Dedifferentiated amniotic fluid mesenchymal stem cell (primary cell): ENCODE results near the gene FHIT.
"Not testable (repeated sequence)": the region's sequence is repeated elsewhere in the genome, so short reads cannot be mapped to it uniquely, and the experiment has no call there.

Source experiments
- DNase-seq: peaks from one replicate; pipeline ENCODE4 v3.0.0-alpha.2; 2016; ENCODE audit errors: extremely low spot score

The FHIT gene

GRCh38 chr3:60920519-60920918 is 330.7 kb downstream of the FHIT start:
- no peak for DNase-seq

- no peak for DNase-seq
Observed at GRCh38 chr3:60919296-60919695, 332.0 kb downstream of the FHIT start.

- DNase-seq: no peak
Observed at GRCh38 chr3:60917141-60917540, 334.1 kb downstream of the FHIT start.

- no peak for DNase-seq
Observed at GRCh38 chr3:60916546-60916945, 334.7 kb downstream of the FHIT start.

- no peak for DNase-seq
Observed at GRCh38 chr3:60913474-60913873, 337.8 kb downstream of the FHIT start.

- DNase-seq: no peak
Observed at GRCh38 chr3:60912876-60913275, 338.4 kb downstream of the FHIT start.

GRCh38 chr3:60912142-60912541 is 339.1 kb downstream of the FHIT start:
- no peak for DNase-seq

- no peak for DNase-seq
Observed at GRCh38 chr3:60909526-60909925, 341.7 kb downstream of the FHIT start.

- no peak for DNase-seq
Observed at GRCh38 chr3:60906283-60906682, 345.0 kb downstream of the FHIT start.

- no peak for DNase-seq
Observed at GRCh38 chr3:60898321-60898720, 352.9 kb downstream of the FHIT start.

- no peak for DNase-seq
Observed at GRCh38 chr3:60893946-60894345, 357.3 kb downstream of the FHIT start.

GRCh38 chr3:60890226-60890625 is 361.0 kb downstream of the FHIT start:
- no peak for DNase-seq

- not testable (repeated sequence) for DNase-seq
Observed at GRCh38 chr3:60888952-60889351, 362.3 kb downstream of the FHIT start.

- no peak for DNase-seq
Observed at GRCh38 chr3:60887574-60887973, 363.7 kb downstream of the FHIT start.

GRCh38 chr3:60886518-60886917 is 364.7 kb downstream of the FHIT start:
- no peak for DNase-seq

GRCh38 chr3:60884005-60884404 is 367.2 kb downstream of the FHIT start:
- no peak for DNase-seq

- DNase-seq: no peak
Observed at GRCh38 chr3:60877188-60877587, 374.1 kb downstream of the FHIT start.

GRCh38 chr3:60870396-60870795 is 380.9 kb downstream of the FHIT start:
- DNase-seq: no peak

- no peak for DNase-seq
Observed at GRCh38 chr3:60867200-60867599, 384.1 kb downstream of the FHIT start.

- DNase-seq: no peak
Observed at GRCh38 chr3:60856257-60857046, 394.8 kb downstream of the FHIT start.

- no peak for DNase-seq
Observed at GRCh38 chr3:60855250-60855649, 396.0 kb downstream of the FHIT start.

- no peak for DNase-seq
Observed at GRCh38 chr3:60854791-60855190, 396.5 kb downstream of the FHIT start.

- no peak for DNase-seq
Observed at GRCh38 chr3:60847791-60848190, 403.5 kb downstream of the FHIT start.

- DNase-seq: no peak
Observed at GRCh38 chr3:60844256-60844655, 407.0 kb downstream of the FHIT start.
